IMR-90 (cell line): Measurements from ENCODE around the gene SMYD5. TPM values are rescaled to one million over a fixed set of nuclear protein-coding genes. Genes with fewer than 3 reads are reported as not detected.

ENCODE experiments used
- ATAC-seq: fragments of 200-7000 bp; cut with Tn5 transposase; 2 replicates; pipeline ENCODE4 v1.9.1; 2020; ENCODE audit warnings: low read depth, mild to moderate bottlenecking, moderate library complexity
- BruUV-seq: library from RNA; stranded (reverse); fragments of 400-500 nt; replicated peaks from 2 replicates; lab custom pipeline; 2021; lab: Mats Ljungman, UMichigan
- CTCF ChIA-PET: fragments of 300-600 bp; formaldehyde crosslinking; extraction: SDS; loops from one replicate; lab custom pipeline; 2021; ENCODE audit warnings: antibody characterized with exemption; lab: Yijun Ruan, JAX
- POLR2A ChIA-PET: fragments of 300-600 bp; sonication (Branson Sonifier 250); formaldehyde crosslinking; loops from one replicate; lab custom pipeline; 2022; ENCODE audit warnings: antibody characterized with exemption; ENCODE audit not compliant: unreplicated experiment; lab: Charles Lee
- DNase-seq: peaks from one replicate; pipeline ENCODE4 v3.0.0; 2013
- H2AFZ ChIP-seq: replicated peaks from 2 replicates; pipeline ENCODE3; 2013; ENCODE audit warnings: low read length, mild to moderate bottlenecking; ENCODE audit not compliant: poor library complexity
- H2AK5ac ChIP-seq: 2 replicates; pipeline ENCODE4 v1.6.1; 2013; ENCODE audit warnings: low read depth, low read length, inconsistent platforms
- H2AK9ac ChIP-seq: replicated peaks from 2 replicates; pipeline ENCODE3; 2013; ENCODE audit warnings: mild to moderate bottlenecking, low read depth, low read length, moderate library complexity; ENCODE audit not compliant: poor library complexity
- H2BK120ac ChIP-seq: 2 replicates; pipeline ENCODE4 v1.6.1; 2013; ENCODE audit warnings: low read depth, low read length, inconsistent platforms
- H2BK15ac ChIP-seq: 3 replicates; pipeline ENCODE4 v1.6.1; 2013; ENCODE audit warnings: low read depth, low read length, inconsistent platforms
- H2BK20ac ChIP-seq: 2 replicates; pipeline ENCODE4 v1.6.1; 2013; ENCODE audit warnings: low read depth, mild to moderate bottlenecking, inconsistent platforms, low read length, moderate library complexity
- H2BK5ac ChIP-seq: 2 replicates; pipeline ENCODE4 v1.6.1; 2013; ENCODE audit warnings: mild to moderate bottlenecking, low read depth, low read length, inconsistent platforms; ENCODE audit not compliant: poor library complexity, severe bottlenecking
- H3K14ac ChIP-seq: replicated peaks from 2 replicates; pipeline ENCODE4 v1.6.1; 2013; ENCODE audit warnings: low read depth, low read length, inconsistent platforms
- H3K18ac ChIP-seq: 2 replicates; pipeline ENCODE4 v1.6.1; 2013; ENCODE audit warnings: low read depth, low read length, control low read depth
- H3K23ac ChIP-seq: 2 replicates; pipeline ENCODE4 v1.6.1; 2013; ENCODE audit warnings: low read depth, low read length, inconsistent platforms
- H3K27ac ChIP-seq: 2 replicates; pipeline ENCODE4 v1.5.1; 2013; ENCODE audit warnings: mild to moderate bottlenecking, control low read depth, low read length; ENCODE audit not compliant: insufficient read depth
- H3K27me3 ChIP-seq: 2 replicates; pipeline ENCODE4 v1.6.1; 2013; ENCODE audit warnings: low read length; ENCODE audit not compliant: control insufficient read depth, insufficient read depth
- H3K36me3 ChIP-seq: 2 replicates; pipeline ENCODE4 v1.6.1; 2013; ENCODE audit warnings: low read length, mixed read lengths; ENCODE audit not compliant: control insufficient read depth, insufficient read depth
- H3K4ac ChIP-seq: 2 replicates; pipeline ENCODE4 v1.6.1; 2013; ENCODE audit warnings: low read depth, low read length, inconsistent platforms
- H3K4me1 ChIP-seq: 2 replicates; pipeline ENCODE4 v1.6.1; 2013; ENCODE audit warnings: low read length, mixed read lengths; ENCODE audit not compliant: control insufficient read depth, insufficient read depth
- H3K4me2 ChIP-seq: 2 replicates; pipeline ENCODE4 v1.6.1; 2013; ENCODE audit warnings: low read depth, mild to moderate bottlenecking, control low read depth, low read length, moderate library complexity
- H3K4me3 ChIP-seq: 2 replicates; pipeline ENCODE4 v1.5.1; 2013; ENCODE audit warnings: low read depth, mild to moderate bottlenecking, control low read depth, low read length, moderate library complexity; ENCODE audit not compliant: insufficient read depth
- H3K56ac ChIP-seq: 2 replicates; pipeline ENCODE4 v1.6.1; 2013; ENCODE audit warnings: low read length, inconsistent platforms; ENCODE audit not compliant: insufficient read depth; ENCODE audit errors: extremely low read depth
- H3K79me1 ChIP-seq, 2 experiments: 2 replicates each; pipeline ENCODE4 v1.6.1; 2013; ENCODE audit warnings: low read length in 2 of 2, inconsistent platforms in 1 of 2, low read depth in 1 of 2
- H3K9ac ChIP-seq: 2 replicates; pipeline ENCODE4 v1.6.1; 2013; ENCODE audit warnings: low read depth, low read length, control low read depth
- H3K9me1 ChIP-seq: 2 replicates; pipeline ENCODE4 v1.6.1; 2013; ENCODE audit warnings: low read length, inconsistent platforms; ENCODE audit not compliant: insufficient read depth
- H3K9me3 ChIP-seq: 2 replicates; pipeline ENCODE4 v1.6.1; 2013; ENCODE audit warnings: low read length; ENCODE audit not compliant: control insufficient read depth, insufficient read depth
- H4K20me1 ChIP-seq: 2 replicates; pipeline ENCODE4 v1.6.1; 2013; ENCODE audit warnings: low read length, inconsistent platforms; ENCODE audit not compliant: insufficient read depth
- H4K5ac ChIP-seq: 2 replicates; pipeline ENCODE4 v1.6.1; 2013; ENCODE audit warnings: mild to moderate bottlenecking, low read depth, low read length, control low read depth
- H4K8ac ChIP-seq, 2 experiments: 2 replicates each; pipeline ENCODE4 v1.6.1; 2013; ENCODE audit warnings: low read depth in 2 of 2, low read length in 2 of 2, control low read depth in 1 of 2, inconsistent platforms in 1 of 2
- H4K91ac ChIP-seq: 2 replicates; pipeline ENCODE4 v1.6.1; 2013; ENCODE audit warnings: low read depth, low read length, inconsistent platforms; ENCODE audit not compliant: insufficient read depth
- BHLHE40 ChIP-seq: fragments of 150-350 bp; IDR thresholded peaks from 2 replicates; pipeline ENCODE4 v1.6.1; 2016; ENCODE audit warnings: mild to moderate bottlenecking, low read depth, low read length
- CEBPB ChIP-seq: IDR thresholded peaks from 2 replicates; pipeline ENCODE4 v1.6.1; 2012; ENCODE audit warnings: low read depth, low read length, improper control_type of control experiment
- CHD1 ChIP-seq: IDR thresholded peaks from 2 replicates; pipeline ENCODE4 v1.6.1; 2012; ENCODE audit warnings: low read depth, low read length, improper control_type of control experiment
- CTCF ChIP-seq: conservative IDR thresholded peaks from 2 replicates; pipeline ENCODE4 v1.5.1; 2012; ENCODE audit warnings: mild to moderate bottlenecking, low read depth, low read length, improper control_type of control experiment
- ELK1 ChIP-seq: fragments of 150-350 bp; IDR thresholded peaks from 2 replicates; pipeline ENCODE4 v1.6.1; 2016; ENCODE audit warnings: low read depth, mild to moderate bottlenecking, low read length, moderate library complexity, borderline replicate concordance
- FOS ChIP-seq: fragments of 150-350 bp; IDR thresholded peaks from 2 replicates; pipeline ENCODE4 v1.6.1; 2016; ENCODE audit warnings: low read depth, low read length
- MAFK ChIP-seq: IDR thresholded peaks from 2 replicates; pipeline ENCODE4 v1.6.1; 2012; ENCODE audit warnings: low read depth, low read length, improper control_type of control experiment
- MAZ ChIP-seq: IDR thresholded peaks from 2 replicates; pipeline ENCODE4 v1.6.1; 2012; ENCODE audit warnings: low read depth, mild to moderate bottlenecking, low read length, improper control_type of control experiment, moderate library complexity, borderline replicate concordance
- MXI1 ChIP-seq: IDR thresholded peaks from 2 replicates; pipeline ENCODE4 v1.6.1; 2012; ENCODE audit warnings: low read depth, mild to moderate bottlenecking, low read length, moderate library complexity, borderline replicate concordance
- NFE2L2 ChIP-seq: fragments of 150-350 bp; IDR thresholded peaks from 2 replicates; pipeline ENCODE4 v1.6.1; 2016; ENCODE audit warnings: low read depth, mild to moderate bottlenecking, low read length
- POLR2A ChIP-seq: IDR thresholded peaks from 2 replicates; pipeline ENCODE4 v1.6.1; 2012; ENCODE audit warnings: mild to moderate bottlenecking, low read depth, low read length
- RAD21 ChIP-seq: IDR thresholded peaks from 2 replicates; pipeline ENCODE4 v1.6.1; 2012; ENCODE audit warnings: low read length, improper control_type of control experiment
- RCOR1 ChIP-seq: IDR thresholded peaks from 2 replicates; pipeline ENCODE4 v1.6.1; 2012; ENCODE audit warnings: mild to moderate bottlenecking, low read length, improper control_type of control experiment; ENCODE audit not compliant: insufficient replicate concordance
- RFX5 ChIP-seq: IDR thresholded peaks from 2 replicates; pipeline ENCODE4 v1.8.0; 2012; ENCODE audit warnings: low read depth, mild to moderate bottlenecking, low read length, moderate library complexity
- SMC3 ChIP-seq: fragments of 150-350 bp; IDR thresholded peaks from 2 replicates; pipeline ENCODE4 v1.6.1; 2016; ENCODE audit warnings: low read depth, mild to moderate bottlenecking, antibody characterized with exemption, low read length, moderate library complexity
- USF2 ChIP-seq: fragments of 150-350 bp; IDR thresholded peaks from 2 replicates; pipeline ENCODE4 v1.6.1; 2017; ENCODE audit warnings: mild to moderate bottlenecking, antibody characterized with exemption, low read length, low read depth
- WGBS, 2 experiments: methylation state at CpG; one replicate each; pipeline versions ENCODE4 v1.1.5 to v1.1.7; 2013; ENCODE audit warnings: missing lambda C conversion rate in 2 of 2; ENCODE audit not compliant: insufficient read length in 1 of 2; ENCODE audit errors: extremely low coverage in 2 of 2; 5-methylcytosine and 5-hydroxymethylcytosine counted together
- dilution Hi-C: fragments of 300-500 bp; cut with HindIII; formaldehyde crosslinking; loops from one replicate; pipeline ENCODE4 v1.14.3; 2018; ENCODE audit warnings: low sequenced_read_pairs; ENCODE audit not compliant: unreplicated experiment
- in situ Hi-C: fragments of 300-500 bp; cut with MboI; formaldehyde crosslinking; loops from 3 replicates; pipeline ENCODE4 v1.14.3; 2019; ENCODE audit warnings: low sequenced_read_pairs, inconsistent platforms, mixed read lengths
- intact Hi-C: fragments of 100-400 bp; cut with micrococcal nuclease; formaldehyde crosslinking; loops from 2 replicates; pipeline ENCODE4 v1.10.0; 2022
- polyA plus RNA-seq, 3 experiments: library from polyadenylated mRNA; depleted of rRNA; stranded (reverse); fragments of >200 nt; gene quantifications; 2 replicates each; pipeline ENCODE4 v1.2.3, GENCODE V29; 2012; ENCODE audit warnings: low replicate concordance in 1 of 3
- total RNA-seq: library from RNA; depleted of rRNA; stranded (reverse); fragments of >200 nt; gene quantifications from 2 replicates; pipeline ENCODE4 v1.2.3, GENCODE V29; 2012

Gene SMYD5
- total and polyA plus RNA-seq, 2 of the 4 experiments (the other 2 are of a cell fraction) = 17.8 to 19.7 TPM

- no peak overlapping the region for H3K18ac ChIP-seq
- H3K4me3 ChIP-seq = no peak overlapping the region
- no peak overlapping the region for H2BK15ac ChIP-seq
- no peak overlapping the region for H2BK5ac ChIP-seq
- H3K4me1 ChIP-seq = no peaks in the 10 kb centered on the region
- in situ Hi-C loops (no loop called here), intact Hi-C loops (loop anchor here (5.0 kb wide), 1 partner anchor 102 kb away; no protein-coding TSS in a partner anchor), dilution Hi-C loops (no loop called here)
- no peak overlapping the region for H2AFZ ChIP-seq
- no peak overlapping the region for H3K9ac ChIP-seq
- no peak for TF ChIP-seq MXI1
- no peak for TF ChIP-seq RAD21
- no peak for TF ChIP-seq RFX5
- no peak for TF ChIP-seq MAZ
- no peak for TF ChIP-seq ELK1
- TF ChIP-seq FOS = no peak
- no peak for TF ChIP-seq POLR2A
- no peak for TF ChIP-seq CTCF
- no peak for TF ChIP-seq RCOR1
- no peak for TF ChIP-seq USF2
- no peak for TF ChIP-seq MAFK
- no peak for TF ChIP-seq NFE2L2
- no peak for TF ChIP-seq BHLHE40
- no peak for TF ChIP-seq CHD1
- TF ChIP-seq CEBPB = no peak
- TF ChIP-seq SMC3 = no peak
- no peak overlapping the region for H2BK20ac ChIP-seq
- DNase-seq (no peak), ATAC-seq (no peak)
- no peak overlapping the region for H4K91ac ChIP-seq
- H3K27me3 ChIP-seq = peaks cover 11% of the 10 kb centered on the region; the same call in 1 of the 2 replicates
- no peak overlapping the region for H3K27ac ChIP-seq
- H3K14ac ChIP-seq = no peak overlapping the region
- H3K79me1 ChIP-seq = no peaks in the 10 kb centered on the region
- peaks cover 10% of the 10 kb centered on the region; the same call in 1 of the 2 replicates for H4K20me1 ChIP-seq
- no peak overlapping the region for H4K5ac ChIP-seq
- no peak overlapping the region for H3K23ac ChIP-seq
- BruUV-seq = no TSS peak
- CTCF ChIA-PET = no interaction called here
- H4K8ac ChIP-seq = no peak overlapping the region
- peaks cover 3% of the 10 kb centered on the region for H3K36me3 ChIP-seq
- H3K9me3 ChIP-seq = no peaks in the 10 kb centered on the region
- 94% methylated on average over 3 of the region's 15 CpGs; no CpG with 5 or more reads in 1 of the 2 experiments for WGBS, 2 experiments
- no peak overlapping the region for H2AK5ac ChIP-seq
- no peak overlapping the region for H2BK120ac ChIP-seq
- no peak overlapping the region for H3K56ac ChIP-seq
- H3K4me2 ChIP-seq = no peak overlapping the region
- H2AK9ac ChIP-seq = no peak overlapping the region
- peaks cover 6% of the 10 kb centered on the region; the same call in 1 of the 2 replicates for H3K9me1 ChIP-seq
- H3K4ac ChIP-seq = no peak overlapping the region
- POLR2A ChIA-PET = no interaction called here
Measured at GRCh38 chr2:73264332-73264606, 50.2 kb downstream of the SMYD5 start.
